ENCODE data around the gene SHROOM2. TPM values are rescaled to one million over a fixed set of nuclear protein-coding genes. Genes with fewer than 3 reads are reported as not detected.

SHROOM2 gene
- total and polyA plus RNA-seq, 9 of the 15 experiments (the other 6 are each of a cell fraction or from before 2014, with no cell fraction given): not detected

- no peak for DNase-seq (ENCODE audit: extremely low read depth in 1 of 4, low spot score in 3 of 4)
- Histone ChIP-seq H4K20me1 (replicated peaks; ENCODE audit: control insufficient read depth, insufficient read depth, low read length) (no peaks in the 10 kb centered on the region), H3K27me3 (ENCODE audit: control insufficient read depth in 2 of 2, insufficient read depth in 2 of 2, low read length in 2 of 2) (peaks cover 5 to 32% of the 10 kb centered on the region in 2 experiments; a peak in 2 of 5 replicates), H3K9me3 (replicated peaks; ENCODE audit: control insufficient read depth, insufficient read depth, low read depth, low read length) (no peaks in the 10 kb centered on the region), H2AFZ (ENCODE audit: low read depth, low read length) (no peak overlapping the region), H3K4me3 (no peak overlapping the region), H3K9ac (ENCODE audit: insufficient read depth in 1 of 2, low read depth in 2 of 2, low read length in 2 of 2) (no peak overlapping the region), H3K27ac (ENCODE audit: extremely low read depth, low read depth, low read length) (no peak overlapping the region), H3K4me1 (replicated peaks in 1 of 2; ENCODE audit: control insufficient read depth in 2 of 2, insufficient read depth in 2 of 2, low read length in 2 of 2) (no peaks in the 10 kb centered on the region), H3K9me1 (ENCODE audit: control insufficient read depth, insufficient read depth, low read length) (no peaks in the 10 kb centered on the region), H3K4me2 (ENCODE audit: insufficient read depth, low read length) (no peak overlapping the region), H3K36me3 (ENCODE audit: control insufficient read depth, insufficient read depth, low read length) (no peaks in the 10 kb centered on the region), H3K79me2 (ENCODE audit: control insufficient read depth, insufficient read depth, low read length) (no peaks in the 10 kb centered on the region)
- in situ Hi-C loops (cut with MboI): no loop called here
- ChIA-PET POLR2A (no interaction called here), CTCF (ENCODE audit: low intra/inter-chr PET ratio) (no interaction called here)
- intact Hi-C loops (cut with micrococcal nuclease): no loop called here
- no peak for FAIRE-seq
- ATAC-seq: no peak
- WGBS (ENCODE audit: insufficient coverage, low coverage, missing lambda C conversion rate): 0% methylated on average over 8 of the region's 8 CpGs
- no TSS peak for BruUV-seq (replicated peaks)
- no peak for TF ChIP-seq THRA (IDR thresholded peaks at IDR 0.05)
- TF ChIP-seq ADNP (tag; IDR thresholded peaks at IDR 0.05): no peak
- TF ChIP-seq SMARCA5 (IDR thresholded peaks at IDR 0.05): no peak
- no peak for TF ChIP-seq ZNF263 (CRISPR knock-in tag; IDR thresholded peaks at IDR 0.05; ENCODE audit: borderline replicate concordance)
- no peak for TF ChIP-seq ZC3H4 (CRISPR knock-in tag; IDR thresholded peaks at IDR 0.05; ENCODE audit: borderline replicate concordance)
- no peak for TF ChIP-seq NFYB (IDR thresholded peaks at IDR 0.05; ENCODE audit: extremely low read depth, insufficient read length)
- TF ChIP-seq FOXK2 (conservative IDR thresholded peaks at IDR 0.05 in 1 of 2, IDR thresholded peaks at IDR 0.05 in 1 of 2; ENCODE audit: low read depth in 2 of 2): no peak
- no peak for TF ChIP-seq ZNF609 (CRISPR knock-in tag; IDR thresholded peaks at IDR 0.05; ENCODE audit: borderline replicate concordance)
- TF ChIP-seq CGGBP1 (CRISPR knock-in tag; IDR thresholded peaks at IDR 0.05): no peak
- TF ChIP-seq MITF (IDR thresholded peaks at IDR 0.05): no peak
- no peak for TF ChIP-seq ZNF518B (CRISPR knock-in tag; IDR thresholded peaks at IDR 0.05)
Measured at GRCh38 chrX:9846631-9847030, 60.4 kb downstream of the SHROOM2 start.
